ENCODE measurements around the gene DNAAF1.

DNA sequence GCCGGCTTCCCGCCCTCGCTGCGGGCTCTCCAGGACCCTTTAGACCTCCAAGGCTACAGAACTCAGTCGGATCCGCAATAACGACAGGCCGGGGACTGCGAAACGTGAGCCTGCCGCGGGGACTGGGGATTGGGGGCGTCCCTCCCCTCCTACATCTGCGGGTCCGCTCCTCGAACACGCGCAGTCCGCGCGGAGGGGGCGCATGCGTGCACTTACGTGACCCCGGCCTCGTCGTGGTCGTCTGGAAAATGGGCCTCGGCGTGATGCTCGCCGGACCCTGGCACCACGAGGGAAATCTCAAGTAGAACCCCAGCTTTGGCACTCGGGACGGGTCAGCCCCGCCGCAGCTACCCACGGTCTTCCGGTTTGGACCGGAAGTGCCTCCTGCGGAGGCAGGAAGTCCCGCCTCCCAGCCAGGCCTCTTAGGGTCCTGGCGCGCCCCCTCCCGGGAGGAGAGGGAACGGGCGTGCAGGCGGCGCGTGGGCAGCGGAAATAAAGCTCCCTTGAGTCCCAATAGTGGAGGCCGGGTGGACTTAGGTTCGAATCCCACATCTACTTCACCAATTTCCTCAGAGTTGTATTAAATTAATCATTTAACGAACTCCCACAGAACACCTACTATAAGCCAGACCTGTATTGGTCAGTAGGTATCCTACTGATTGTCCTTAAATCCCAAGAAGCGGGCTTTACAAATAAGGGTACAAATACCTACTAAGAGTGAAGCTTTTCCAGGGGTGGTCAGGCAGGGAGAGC is 41.8 kb downstream of the DNAAF1 start, which contains the start of gene TAF1C:
- TF ChIP-seq, protein P1, sequence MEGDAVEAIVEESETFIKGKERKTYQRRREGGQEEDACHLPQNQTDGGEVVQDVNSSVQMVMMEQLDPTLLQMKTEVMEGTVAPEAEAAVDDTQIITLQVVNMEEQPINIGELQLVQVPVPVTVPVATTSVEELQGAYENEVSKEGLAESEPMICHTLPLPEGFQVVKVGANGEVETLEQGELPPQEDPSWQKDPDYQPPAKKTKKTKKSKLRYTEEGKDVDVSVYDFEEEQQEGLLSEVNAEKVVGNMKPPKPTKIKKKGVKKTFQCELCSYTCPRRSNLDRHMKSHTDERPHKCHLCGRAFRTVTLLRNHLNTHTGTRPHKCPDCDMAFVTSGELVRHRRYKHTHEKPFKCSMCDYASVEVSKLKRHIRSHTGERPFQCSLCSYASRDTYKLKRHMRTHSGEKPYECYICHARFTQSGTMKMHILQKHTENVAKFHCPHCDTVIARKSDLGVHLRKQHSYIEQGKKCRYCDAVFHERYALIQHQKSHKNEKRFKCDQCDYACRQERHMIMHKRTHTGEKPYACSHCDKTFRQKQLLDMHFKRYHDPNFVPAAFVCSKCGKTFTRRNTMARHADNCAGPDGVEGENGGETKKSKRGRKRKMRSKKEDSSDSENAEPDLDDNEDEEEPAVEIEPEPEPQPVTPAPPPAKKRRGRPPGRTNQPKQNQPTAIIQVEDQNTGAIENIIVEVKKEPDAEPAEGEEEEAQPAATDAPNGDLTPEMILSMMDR (IDR thresholded peaks at IDR 0.05) = peak; percentile 94
- TF ChIP-seq EZH2phosphoT487 (IDR thresholded peaks at IDR 0.05) = no peak
- no peak for TF ChIP-seq EZH2 (IDR thresholded peaks at IDR 0.05)
